Thymus (tissue), 11 donors: ENCODE measurements around the gene FOXL3. TPM values are rescaled to one million over a fixed set of nuclear protein-coding genes. Genes with fewer than 3 reads are reported as not detected.

Experiments
- DNase-seq, 9 donors: peaks; one replicate each; pipeline ENCODE4 v3.0.0-alpha.2; 2013; ENCODE audit warnings: low spot score in 9 of 9, low read depth in 6 of 9, missing footprints in 1 of 9
- H3K27ac ChIP-seq, 2 donors: one replicate each; pipeline ENCODE4 v1.5.1; 2013; ENCODE audit warnings: control low read depth in 1 of 2, low read depth in 1 of 2, low read length in 1 of 2, mild to moderate bottlenecking in 1 of 2, moderate library complexity in 1 of 2
- H3K27me3 ChIP-seq, 2 donors: one replicate each; pipeline ENCODE4 v1.5.1; 2013; ENCODE audit warnings: low read length in 1 of 2; ENCODE audit not compliant: control insufficient read depth in 2 of 2, insufficient read depth in 1 of 2
- H3K36me3 ChIP-seq, 2 donors: one replicate each; pipeline ENCODE4 v1.5.1; 2013; ENCODE audit warnings: low read length in 1 of 2, mild to moderate bottlenecking in 1 of 2, moderate library complexity in 1 of 2; ENCODE audit not compliant: control insufficient read depth in 2 of 2, insufficient read depth in 2 of 2
- H3K4me1 ChIP-seq, 2 donors: one replicate each; pipeline ENCODE4 v1.5.1; 2013; ENCODE audit warnings: low read length in 2 of 2; ENCODE audit not compliant: control insufficient read depth in 2 of 2, insufficient read depth in 2 of 2
- H3K4me3 ChIP-seq, 2 donors: one replicate each; pipeline ENCODE4 v1.5.1; 2013; ENCODE audit warnings: low read length in 2 of 2, control low read depth in 1 of 2, mild to moderate bottlenecking in 1 of 2
- H3K9me3 ChIP-seq, 2 donors: one replicate each; pipeline ENCODE4 v1.5.1; 2013; ENCODE audit warnings: low read length in 1 of 2, mild to moderate bottlenecking in 1 of 2; ENCODE audit not compliant: control insufficient read depth in 2 of 2, insufficient read depth in 1 of 2
- WGBS: extraction: QIAGEN DNeasy Blood & Tissue Kit; methylation state at CpG from one replicate; pipeline ENCODE4 v1.1.7; 2013; 5-methylcytosine and 5-hydroxymethylcytosine counted together
- polyA plus RNA-seq: library from polyadenylated mRNA; stranded (reverse); fragments of 200-250 nt; gene quantifications from one replicate; pipeline ENCODE4 v1.2.3, GENCODE V29; 2013
- total RNA-seq: library from RNA; stranded (reverse); fragments of 120-200 nt; gene quantifications from one replicate; pipeline ENCODE4 v1.2.4, GENCODE V29; 2013
- donor health status: healthy.

The FOXL3 gene
- total and polyA plus RNA-seq, 2 donors = 0.19 TPM; not detected in 1

DNA sequence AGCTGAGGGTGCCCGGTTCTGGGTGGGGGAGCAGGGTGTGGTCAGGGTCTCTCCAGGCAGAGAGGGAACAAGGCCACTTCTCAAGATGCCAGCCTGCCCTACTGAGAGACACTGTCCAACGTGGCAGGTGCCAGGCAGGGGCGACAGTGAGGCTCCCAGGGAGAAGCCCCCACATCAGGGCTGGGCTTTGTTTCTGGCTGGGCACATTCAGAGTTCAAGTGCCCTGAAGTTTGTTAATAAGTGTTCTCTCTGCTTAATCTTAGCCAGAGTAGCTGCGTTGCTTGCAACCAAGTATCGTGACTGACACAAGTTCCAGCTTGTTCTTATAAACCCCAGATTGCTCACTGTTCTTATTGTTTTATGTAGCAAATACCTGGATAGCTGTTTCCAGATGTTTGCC lies 21.8 kb downstream of the FOXL3 start:
- no peak for DNase-seq
- Histone ChIP-seq H3K36me3 (no peaks in the 10 kb centered on the region), H3K9me3 (peaks cover 0 to 5% of the 10 kb centered on the region in 2 donors), H3K27ac (peak overlapping the region in 1 of 2 donors; percentile 47), H3K4me3 (no peak overlapping the region), H3K27me3 (peaks cover 0 to 12% of the 10 kb centered on the region in 2 donors), H3K4me1 (peaks cover 0 to 4% of the 10 kb centered on the region in 2 donors)
- WGBS = 71% methylated on average over 5 of the region's 5 CpGs

DNA sequence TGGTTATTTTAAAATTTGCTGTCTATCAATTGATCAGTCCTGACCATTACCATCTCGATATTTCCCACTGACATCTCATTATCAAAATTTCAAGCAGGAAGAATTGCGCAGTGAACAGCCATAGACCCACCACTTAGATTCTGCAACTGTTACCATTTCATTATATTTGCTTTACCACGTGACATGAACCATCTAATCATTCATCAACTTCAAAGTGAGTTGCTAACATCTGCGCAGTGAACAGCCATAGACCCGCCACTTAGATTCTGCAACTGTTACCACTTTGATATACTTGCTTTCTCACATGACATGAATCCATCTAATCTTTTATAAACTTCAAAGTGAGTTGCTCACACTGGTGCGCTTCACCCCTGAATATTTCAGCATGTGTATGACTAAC lies 22.5 kb downstream of the FOXL3 start:
- peaks cover 0 to 5% of the 10 kb centered on the region in 2 donors for H3K9me3 ChIP-seq
- no peak overlapping the region for H3K27ac ChIP-seq
- peaks cover 0 to 4% of the 10 kb centered on the region in 2 donors for H3K4me1 ChIP-seq
- no peak overlapping the region for H3K4me3 ChIP-seq
- peaks cover 0 to 12% of the 10 kb centered on the region in 2 donors for H3K27me3 ChIP-seq
- no peaks in the 10 kb centered on the region for H3K36me3 ChIP-seq
- WGBS = 66% methylated on average over 6 of the region's 6 CpGs
- DNase-seq = no peak

DNA sequence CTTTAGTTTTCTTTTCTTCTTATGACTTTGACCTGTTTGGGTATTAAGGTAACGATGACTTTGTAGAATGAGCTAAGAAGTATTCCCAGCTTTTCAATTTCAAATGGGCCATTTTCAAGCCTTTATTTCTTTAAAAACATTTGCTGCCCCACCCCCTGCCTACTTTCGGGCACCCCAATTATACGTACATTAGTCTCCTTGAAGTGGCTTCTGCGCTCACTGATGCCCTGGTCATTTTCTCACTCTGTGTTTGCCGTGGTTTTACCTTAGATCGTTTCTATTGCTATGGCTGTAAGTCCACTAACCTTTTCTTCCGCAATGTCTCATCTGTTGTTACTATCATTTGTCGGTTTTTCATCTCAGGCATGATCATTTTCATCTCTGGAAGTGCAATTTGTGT lies 24.9 kb downstream of the FOXL3 start:
- peaks cover 0 to 4% of the 10 kb centered on the region in 2 donors for H3K4me1 ChIP-seq
- 96% methylated on average over 8 of the region's 8 CpGs for WGBS
- DNase-seq = no peak

DNA sequence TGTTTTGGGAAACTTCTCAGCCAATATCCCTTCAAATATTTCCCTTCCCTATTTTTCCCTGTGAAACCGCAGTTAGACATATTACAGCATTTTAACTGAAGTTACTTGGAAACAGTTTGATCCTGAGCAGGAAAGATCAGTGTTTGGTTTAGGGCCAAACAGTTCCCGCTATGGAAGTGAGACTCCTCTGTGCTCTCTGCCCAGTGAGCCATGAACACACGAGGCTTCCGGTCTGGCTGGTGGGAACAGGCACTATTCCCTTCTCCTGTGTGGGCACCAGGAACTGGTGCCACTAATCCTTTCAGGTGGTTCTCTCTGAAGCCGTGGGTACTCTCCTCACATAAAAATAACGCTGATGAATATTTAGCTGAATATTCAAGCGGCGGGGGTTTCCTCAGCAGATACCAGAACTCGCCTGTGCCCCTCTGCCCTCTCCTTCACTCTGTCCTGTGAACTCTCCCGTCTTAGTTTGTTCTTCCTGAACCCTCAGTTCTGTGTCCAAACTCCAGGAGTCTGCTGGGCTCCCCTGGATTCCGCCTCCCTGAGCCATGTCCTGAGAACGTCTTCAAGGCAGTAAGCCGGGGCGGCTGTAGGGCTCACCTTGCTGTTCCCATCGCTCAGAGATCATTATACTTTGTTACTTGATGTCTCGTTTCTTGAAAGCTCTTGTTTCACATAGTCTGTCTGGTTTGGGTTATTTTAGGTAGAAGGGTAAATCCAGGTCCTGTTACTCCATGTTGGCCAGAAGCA lies 25.7 kb downstream of the FOXL3 start:
- no peak overlapping the region for H3K27ac ChIP-seq
- H3K4me3 ChIP-seq = no peak overlapping the region
- peaks cover 0 to 5% of the 10 kb centered on the region in 2 donors for H3K9me3 ChIP-seq
- WGBS = 91% methylated on average over 16 of the region's 16 CpGs
- no peak for DNase-seq
- peaks cover 0 to 19% of the 10 kb centered on the region in 2 donors for H3K27me3 ChIP-seq
- H3K36me3 ChIP-seq = no peaks in the 10 kb centered on the region
- peaks cover 0 to 4% of the 10 kb centered on the region in 2 donors for H3K4me1 ChIP-seq

More for the DNA sequence above, 24.9 kb downstream of the FOXL3 start:
- H3K9me3 ChIP-seq = peaks cover 0 to 5% of the 10 kb centered on the region in 2 donors
- H3K27me3 ChIP-seq = peaks cover 0 to 19% of the 10 kb centered on the region in 2 donors
- H3K36me3 ChIP-seq = no peaks in the 10 kb centered on the region
- no peak overlapping the region for H3K4me3 ChIP-seq
- H3K27ac ChIP-seq = no peak overlapping the region

DNA sequence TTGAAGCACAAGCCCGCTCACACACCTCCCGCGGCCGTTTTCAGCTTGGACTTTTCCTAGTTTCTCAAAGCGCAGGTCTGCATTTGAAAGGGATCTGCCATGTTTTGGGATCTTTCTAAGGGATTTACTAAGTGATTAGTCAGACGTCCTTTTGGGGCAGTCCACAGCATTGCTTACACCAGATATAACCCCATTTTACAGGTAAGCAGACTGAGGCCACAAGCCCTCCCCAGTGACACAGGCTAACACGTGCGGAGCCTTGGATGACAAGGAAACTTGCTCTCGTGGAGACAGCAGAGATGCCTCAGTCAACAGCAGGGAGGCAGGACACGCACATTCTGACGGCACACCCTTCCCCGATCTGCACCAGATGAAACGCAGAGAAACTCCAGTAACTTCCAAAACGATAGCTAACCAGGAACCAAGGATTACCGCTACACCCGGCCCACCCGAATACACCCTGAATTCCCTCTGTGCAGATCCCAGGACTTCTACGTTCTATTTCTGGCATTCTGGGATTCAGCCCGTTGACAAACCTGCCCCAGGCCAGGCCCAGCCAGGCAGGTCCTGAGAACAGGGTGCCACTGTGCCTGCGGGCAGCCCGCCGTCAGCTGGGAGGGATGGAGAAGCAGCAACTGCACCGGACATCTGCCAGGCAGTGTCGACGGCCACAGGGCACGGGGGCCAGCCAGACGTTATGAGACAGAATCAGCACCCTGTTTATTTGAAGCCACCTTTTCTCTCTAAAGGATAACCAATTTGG lies 27.9 kb downstream of the FOXL3 start:
- DNase-seq = no peak
- H3K4me3 ChIP-seq = no peak overlapping the region
- H3K27ac ChIP-seq = no peak overlapping the region
- WGBS = 94% methylated on average over 27 of the region's 27 CpGs
- peaks cover 0 to 5% of the 10 kb centered on the region in 2 donors for H3K4me1 ChIP-seq
- peaks cover 0 to 5% of the 10 kb centered on the region in 2 donors for H3K9me3 ChIP-seq
- H3K36me3 ChIP-seq = no peaks in the 10 kb centered on the region
- peaks cover 0 to 23% of the 10 kb centered on the region in 2 donors for H3K27me3 ChIP-seq

DNA sequence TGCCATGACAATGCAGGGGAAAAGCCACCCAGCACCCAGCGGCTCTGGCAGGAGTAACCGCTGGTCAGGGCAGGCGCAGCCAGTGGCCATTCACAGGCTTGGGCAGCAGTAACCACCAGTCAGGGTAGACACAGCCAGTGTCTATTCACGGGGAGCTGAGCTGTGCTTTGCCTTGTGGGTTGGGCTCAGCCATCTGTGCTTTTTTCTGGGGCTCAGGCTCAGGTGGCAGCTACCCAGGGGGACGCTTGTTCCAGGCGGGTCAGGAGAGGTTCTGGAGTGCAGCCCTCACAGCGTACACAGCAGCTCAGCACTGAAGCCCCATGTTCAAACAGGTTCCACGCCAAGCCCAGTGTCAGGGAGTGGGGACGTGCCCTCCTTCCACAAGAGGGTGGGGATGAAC lies 28.5 kb downstream of the FOXL3 start:
- Histone ChIP-seq H3K4me1 (peaks cover 0 to 5% of the 10 kb centered on the region in 2 donors), H3K36me3 (no peaks in the 10 kb centered on the region), H3K4me3 (no peak overlapping the region), H3K9me3 (peaks cover 0 to 5% of the 10 kb centered on the region in 2 donors), H3K27me3 (peaks cover 0 to 24% of the 10 kb centered on the region in 2 donors), H3K27ac (no peak overlapping the region)
- 87% methylated on average over 9 of the region's 9 CpGs for WGBS
- no peak for DNase-seq

DNA sequence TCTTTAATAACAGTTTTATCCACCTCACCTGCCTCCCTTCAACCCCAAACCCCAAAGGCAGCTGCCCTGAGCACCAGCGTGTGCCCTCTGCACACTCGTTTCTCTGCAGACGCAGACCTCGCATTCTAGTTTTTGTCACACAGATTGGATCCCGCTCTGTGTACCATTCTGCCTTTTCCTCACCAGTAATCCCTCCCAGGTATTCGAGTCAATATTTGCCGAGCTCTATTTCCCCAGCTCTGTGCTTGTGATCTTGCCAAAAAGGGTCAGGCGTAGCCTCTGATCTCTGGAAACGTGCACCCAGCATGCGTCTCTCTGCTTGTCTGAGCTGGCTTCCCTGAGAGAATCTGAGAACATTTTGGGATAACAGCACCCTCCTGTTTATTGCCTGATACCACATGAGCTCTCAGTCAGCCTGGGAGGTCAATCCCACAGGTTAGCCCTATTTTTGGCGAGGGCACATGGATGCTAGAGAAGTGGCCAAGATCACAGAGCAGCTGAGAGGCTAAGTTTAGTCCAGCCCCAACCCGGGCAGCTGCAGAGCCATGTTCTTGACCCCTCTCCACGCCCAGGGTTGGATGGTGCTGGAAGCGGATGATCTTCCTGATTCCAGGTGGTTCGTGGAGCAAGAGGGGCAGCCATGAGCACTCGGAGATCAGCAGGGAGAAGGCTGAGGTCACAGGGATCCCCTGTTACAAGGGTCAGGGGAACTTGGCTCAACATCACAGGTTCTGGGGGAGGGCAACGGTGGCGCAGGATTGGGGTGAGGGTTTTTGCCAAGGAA lies 29.1 kb downstream of the FOXL3 start:
- peaks cover 0 to 5% of the 10 kb centered on the region in 2 donors for H3K4me1 ChIP-seq
- 85% methylated on average over 18 of the region's 18 CpGs for WGBS
- H3K4me3 ChIP-seq = no peak overlapping the region
- no peak overlapping the region for H3K27ac ChIP-seq
- H3K9me3 ChIP-seq = peaks cover 0 to 5% of the 10 kb centered on the region in 2 donors
- H3K27me3 ChIP-seq = peaks cover 0 to 24% of the 10 kb centered on the region in 2 donors
- no peaks in the 10 kb centered on the region for H3K36me3 ChIP-seq
- DNase-seq = no peak

DNA sequence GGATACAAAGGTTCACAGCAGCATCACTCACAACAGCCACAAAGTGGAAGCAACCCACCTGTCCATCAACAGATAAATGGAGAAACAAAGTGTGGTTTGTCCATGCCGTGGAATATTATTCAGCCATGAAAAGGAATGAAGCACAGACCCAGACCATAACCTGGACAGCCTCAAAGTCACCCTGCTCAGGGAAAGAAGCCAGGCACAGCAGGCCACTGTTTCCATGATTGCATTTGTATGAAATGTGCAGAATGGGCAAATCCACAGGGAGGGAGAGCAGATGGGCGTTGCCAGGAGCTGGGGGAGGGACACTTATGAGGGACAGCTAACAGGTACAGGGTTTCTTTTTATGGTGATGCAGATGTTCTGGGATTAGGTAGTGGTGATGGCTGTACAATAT lies 30.3 kb downstream of the FOXL3 start:
- H3K36me3 ChIP-seq = no peaks in the 10 kb centered on the region
- no peak overlapping the region for H3K4me3 ChIP-seq
- H3K27me3 ChIP-seq = peaks cover 0 to 19% of the 10 kb centered on the region in 2 donors
- H3K9me3 ChIP-seq = peaks cover 0 to 5% of the 10 kb centered on the region in 2 donors
- H3K27ac ChIP-seq = no peak overlapping the region
- peaks cover 0 to 5% of the 10 kb centered on the region in 2 donors for H3K4me1 ChIP-seq
- WGBS = 93% methylated on average over 2 of the region's 2 CpGs
- DNase-seq = no peak
